DOHH2 (cell line): ENCODE results near the gene AMACR.

ENCODE experiments used
- H3F3A ChIP-seq: fragments of 200-600 bp; sonication (generic), shearing (Covaris generic); 2 replicates; pipeline ENCODE4 v1.6.0; 2016; ENCODE audit warnings: antibody characterized with exemption, mild to moderate bottlenecking; ENCODE audit not compliant: control insufficient read depth, insufficient read depth
- H3K27ac ChIP-seq: fragments of 200-600 bp; sonication (generic); 2 replicates; pipeline ENCODE4 v1.5.1; 2014; ENCODE audit warnings: low read depth, mild to moderate bottlenecking, low read length, moderate library complexity
- H3K27me3 ChIP-seq: fragments of 200-600 bp; sonication (generic); 2 replicates; pipeline ENCODE4 v1.6.1; 2014; ENCODE audit warnings: mild to moderate bottlenecking, low read length, mixed read lengths; ENCODE audit not compliant: control insufficient read depth
- H3K36me3 ChIP-seq: fragments of 200-600 bp; sonication (generic); 2 replicates; pipeline ENCODE4 v1.6.1; 2014; ENCODE audit warnings: mild to moderate bottlenecking, low read length, moderate library complexity, mixed read lengths; ENCODE audit not compliant: control insufficient read depth
- H3K4me1 ChIP-seq: fragments of 200-600 bp; sonication (generic); 2 replicates; pipeline ENCODE4 v1.6.1; 2014; ENCODE audit warnings: mild to moderate bottlenecking, low read length, mixed read lengths; ENCODE audit not compliant: control insufficient read depth
- H3K4me2 ChIP-seq: fragments of 200-600 bp; sonication (generic); 2 replicates; pipeline ENCODE4 v1.6.0; 2014; ENCODE audit warnings: mild to moderate bottlenecking, low read length, moderate library complexity
- H3K4me3 ChIP-seq: fragments of 200-600 bp; sonication (generic); 2 replicates; pipeline ENCODE4 v1.5.1; 2014; ENCODE audit warnings: mild to moderate bottlenecking, low read length, mixed read lengths
- H3K79me2 ChIP-seq: fragments of 200-600 bp; sonication (generic); 2 replicates; pipeline ENCODE4 v1.6.1; 2014; ENCODE audit warnings: mild to moderate bottlenecking, low read length, mixed read lengths; ENCODE audit not compliant: control insufficient read depth
- H3K9me2 ChIP-seq: fragments of 200-600 bp; sonication (generic); replicated peaks from 2 replicates; pipeline ENCODE4 v1.6.1; 2014; ENCODE audit warnings: mild to moderate bottlenecking, low read length, mixed read lengths; ENCODE audit not compliant: control insufficient read depth
- H3K9me3 ChIP-seq: fragments of 200-600 bp; sonication (generic); 2 replicates; pipeline ENCODE4 v1.6.1; 2014; ENCODE audit warnings: antibody characterized with exemption, low read length, mixed read lengths; ENCODE audit not compliant: control insufficient read depth, insufficient read depth
- H4K20me1 ChIP-seq: fragments of 200-600 bp; sonication (generic); 2 replicates; pipeline ENCODE4 v1.6.0; 2014; ENCODE audit warnings: low read depth, mild to moderate bottlenecking, antibody characterized with exemption, low read length, moderate library complexity; ENCODE audit not compliant: control insufficient read depth, insufficient read depth
- CTCF ChIP-seq: fragments of 200-600 bp; sonication (generic); IDR thresholded peaks from one replicate; pipeline ENCODE4 v1.5.1; 2014; ENCODE audit warnings: antibody characterized with exemption, mild to moderate bottlenecking, low read depth, low read length; ENCODE audit not compliant: poor library complexity, severe bottlenecking
- EZH2phosphoT487 ChIP-seq: fragments of 200-600 bp; sonication (generic); IDR thresholded peaks from 2 replicates; pipeline ENCODE4 v1.6.1; 2017; ENCODE audit warnings: borderline replicate concordance, mild to moderate bottlenecking, antibody characterized with exemption, low read length, moderate library complexity, mixed read lengths

Gene AMACR

DNA sequence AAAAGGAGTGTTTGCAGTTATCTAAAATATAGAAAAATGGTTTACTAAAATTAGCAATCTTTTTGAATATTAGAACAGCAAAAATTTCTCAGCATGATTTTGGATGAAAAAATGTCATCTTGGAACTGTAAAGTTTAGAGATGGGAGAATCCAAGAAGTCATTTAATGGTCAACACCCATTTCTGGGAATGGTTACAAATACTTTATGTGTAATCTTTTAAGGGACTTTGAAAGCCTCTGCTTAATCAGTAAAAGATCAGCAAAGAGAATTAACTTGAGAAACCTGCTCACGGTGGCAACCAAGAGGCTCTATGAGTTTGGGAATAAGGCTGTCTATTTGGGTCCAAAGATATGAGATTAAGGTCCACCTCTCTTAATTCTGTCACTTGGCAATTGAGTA, 22.2 kb upstream of the AMACR start:
- Histone ChIP-seq H3F3A (no peaks in the 10 kb centered on the region), H3K27me3 (no peaks in the 10 kb centered on the region), H3K4me1 (no peaks in the 10 kb centered on the region), H3K36me3 (no peaks in the 10 kb centered on the region), H3K9me2 (no peaks in the 10 kb centered on the region), H3K4me2 (no peak overlapping the region), H3K9me3 (no peaks in the 10 kb centered on the region), H3K79me2 (no peaks in the 10 kb centered on the region), H3K27ac (no peak overlapping the region), H4K20me1 (no peaks in the 10 kb centered on the region), H3K4me3 (no peak overlapping the region)
- no peak for TF ChIP-seq CTCF
- no peak for TF ChIP-seq EZH2phosphoT487

GRCh38 chr5:34028349-34028748, 20.5 kb upstream of the AMACR start:
- Histone ChIP-seq H3K9me3 (no peaks in the 10 kb centered on the region), H3K79me2 (no peaks in the 10 kb centered on the region), H3K4me1 (no peaks in the 10 kb centered on the region), H4K20me1 (no peaks in the 10 kb centered on the region), H3K36me3 (no peaks in the 10 kb centered on the region), H3K27me3 (no peaks in the 10 kb centered on the region), H3K9me2 (no peaks in the 10 kb centered on the region), H3K4me3 (no peak overlapping the region), H3K4me2 (no peak overlapping the region), H3F3A (no peaks in the 10 kb centered on the region), H3K27ac (no peak overlapping the region)
- no peak for TF ChIP-seq EZH2phosphoT487
- TF ChIP-seq CTCF: no peak

DNA sequence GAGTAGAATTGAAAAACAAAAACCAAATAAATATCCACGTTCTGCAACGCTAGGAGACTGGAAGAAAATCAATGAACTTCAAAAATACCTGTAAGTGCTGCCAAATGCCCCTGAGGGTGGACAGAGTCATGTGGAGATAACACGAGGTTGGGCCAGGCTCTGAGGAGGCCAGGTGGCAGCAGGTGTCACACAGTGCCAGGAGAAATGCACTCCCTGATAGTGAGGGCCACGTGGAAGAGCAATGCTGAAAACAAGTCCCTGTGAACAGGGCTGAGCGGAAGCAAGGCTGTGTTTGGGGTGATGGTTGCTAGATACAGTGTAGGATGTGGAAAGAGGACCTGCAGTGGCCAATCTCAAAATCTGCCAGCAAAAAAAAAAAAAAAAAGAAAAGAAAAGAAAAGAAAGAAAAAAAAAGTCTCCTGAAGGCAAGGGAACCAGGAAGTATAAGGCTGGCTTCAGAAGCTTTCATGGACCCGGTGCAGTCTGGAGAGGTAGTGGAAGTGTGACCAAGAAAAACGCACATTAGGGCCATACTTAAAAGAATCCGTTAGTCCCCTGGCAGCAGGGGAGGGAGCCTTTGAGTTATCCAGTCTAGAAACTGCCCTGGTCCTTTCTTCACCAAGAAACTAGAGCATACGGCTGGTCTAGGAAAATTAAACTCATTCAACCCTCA, 18.4 kb upstream of the AMACR start:
- TF ChIP-seq EZH2phosphoT487 (no peak), CTCF (no peak)
- Histone ChIP-seq H3K27ac (no peak overlapping the region), H3K4me1 (no peaks in the 10 kb centered on the region), H3K9me3 (no peaks in the 10 kb centered on the region), H3K36me3 (no peaks in the 10 kb centered on the region), H3F3A (no peaks in the 10 kb centered on the region), H4K20me1 (no peaks in the 10 kb centered on the region), H3K9me2 (no peaks in the 10 kb centered on the region), H3K4me2 (no peak overlapping the region), H3K79me2 (no peaks in the 10 kb centered on the region), H3K4me3 (no peak overlapping the region), H3K27me3 (no peaks in the 10 kb centered on the region)
